ENCODE results near the gene QSOX2. TPM values are rescaled to one million over a fixed set of nuclear protein-coding genes. Genes with fewer than 3 reads are reported as not detected.

The QSOX2 gene
- total RNA-seq, 4 donors from 2014 or later = 10.2 to 15.8 (median 12.1) TPM

- Histone ChIP-seq H3K4me1 (peaks cover 14% of the 10 kb centered on the region), H3K27me3 (peaks cover 52% of the 10 kb centered on the region), H3K9me3 (no peaks in the 10 kb centered on the region), H3K27ac (no peak overlapping the region), H3K4me3 (no peak overlapping the region), H3K36me3 (no peaks in the 10 kb centered on the region)
- no peak for DNase-seq (ENCODE audit: low spot score in 2 of 2)
- TF ChIP-seq EP300 (IDR thresholded peaks at IDR 0.05) (no peak), POLR2AphosphoS5 (IDR thresholded peaks at IDR 0.05) (no peak), CTCF (IDR thresholded peaks at IDR 0.05) (no peak), POLR2A (IDR thresholded peaks at IDR 0.05) (no peak)
- 84% methylated on average over 8 of the region's 30 CpGs for WGBS
Measured at GRCh38 chr9:136289651-136290507, 44.3 kb upstream of the QSOX2 start.

- Histone ChIP-seq H3K36me3 (no peaks in the 10 kb centered on the region), H3K27me3 (peaks cover 62% of the 10 kb centered on the region), H3K4me1 (peaks cover 19% of the 10 kb centered on the region), H3K9me3 (no peaks in the 10 kb centered on the region), H3K4me3 (no peak overlapping the region), H3K27ac (no peak overlapping the region)
- TF ChIP-seq CTCF (IDR thresholded peaks at IDR 0.05) = no peak
- no peak for TF ChIP-seq POLR2A (IDR thresholded peaks at IDR 0.05)
- no peak for TF ChIP-seq EP300 (IDR thresholded peaks at IDR 0.05)
- TF ChIP-seq POLR2AphosphoS5 (IDR thresholded peaks at IDR 0.05) = no peak
- no peak for DNase-seq (ENCODE audit: low spot score in 2 of 2)
- WGBS = 51% methylated on average over 12 of the region's 21 CpGs
Measured at GRCh38 chr9:136287960-136288753, 42.5 kb upstream of the QSOX2 start.

- H3K27ac ChIP-seq = no peak overlapping the region
Measured at GRCh38 chr9:136286987-136287379, 41.4 kb upstream of the QSOX2 start.

GRCh38 chr9:136286359-136286986 lies 40.9 kb upstream of the QSOX2 start:
- H3K9me3 ChIP-seq = no peaks in the 10 kb centered on the region
- no peak overlapping the region for H3K4me3 ChIP-seq
- DNase-seq (ENCODE audit: low spot score in 2 of 2) = no peak
- 85% methylated on average over 18 of the region's 30 CpGs for WGBS
- no peaks in the 10 kb centered on the region for H3K36me3 ChIP-seq
- peaks cover 5% of the 10 kb centered on the region for H3K4me1 ChIP-seq
- no peak overlapping the region for H3K27ac ChIP-seq
- TF ChIP-seq POLR2A (IDR thresholded peaks at IDR 0.05) (no peak), EP300 (IDR thresholded peaks at IDR 0.05) (no peak), POLR2AphosphoS5 (IDR thresholded peaks at IDR 0.05) (no peak), CTCF (IDR thresholded peaks at IDR 0.05) (no peak)
- H3K27me3 ChIP-seq = peaks cover 69% of the 10 kb centered on the region

More at GRCh38 chr9:136286987-136287379, 41.4 kb upstream of the QSOX2 start:
- Histone ChIP-seq H3K9me3 (no peaks in the 10 kb centered on the region), H3K27me3 (peaks cover 69% of the 10 kb centered on the region), H3K36me3 (no peaks in the 10 kb centered on the region), H3K4me3 (no peak overlapping the region), H3K4me1 (peaks cover 10% of the 10 kb centered on the region)
- WGBS = 92% methylated on average over 13 of the region's 13 CpGs
- no peak for TF ChIP-seq POLR2A (IDR thresholded peaks at IDR 0.05)
- TF ChIP-seq POLR2AphosphoS5 (IDR thresholded peaks at IDR 0.05) = no peak
- no peak for DNase-seq (ENCODE audit: low spot score in 2 of 2)

- no peak for TF ChIP-seq CTCF (IDR thresholded peaks at IDR 0.05)
- no peak for TF ChIP-seq POLR2AphosphoS5 (IDR thresholded peaks at IDR 0.05)
- no peak for TF ChIP-seq EP300 (IDR thresholded peaks at IDR 0.05)
- TF ChIP-seq POLR2A (IDR thresholded peaks at IDR 0.05) = no peak
Measured at GRCh38 chr9:136285501-136286358, 40.1 kb upstream of the QSOX2 start.

More at GRCh38 chr9:136285501-136286358, 40.1 kb upstream of the QSOX2 start:
- Histone ChIP-seq H3K36me3 (no peaks in the 10 kb centered on the region), H3K9me3 (no peaks in the 10 kb centered on the region), H3K27ac (no peak overlapping the region), H3K4me1 (peaks cover 5% of the 10 kb centered on the region), H3K27me3 (peaks cover 65% of the 10 kb centered on the region), H3K4me3 (no peak overlapping the region)
- no peak for DNase-seq (ENCODE audit: low spot score in 2 of 2)
- 78% methylated on average over 16 of the region's 28 CpGs for WGBS

Data from suprapubic skin (tissue), 4 donors.